ENCODE results near the gene RIMS4.
"Not testable (repeated sequence)": the region's sequence is repeated elsewhere in the genome, so short reads cannot be mapped to it uniquely, and the experiment has no call there.

RIMS4 gene

DNA sequence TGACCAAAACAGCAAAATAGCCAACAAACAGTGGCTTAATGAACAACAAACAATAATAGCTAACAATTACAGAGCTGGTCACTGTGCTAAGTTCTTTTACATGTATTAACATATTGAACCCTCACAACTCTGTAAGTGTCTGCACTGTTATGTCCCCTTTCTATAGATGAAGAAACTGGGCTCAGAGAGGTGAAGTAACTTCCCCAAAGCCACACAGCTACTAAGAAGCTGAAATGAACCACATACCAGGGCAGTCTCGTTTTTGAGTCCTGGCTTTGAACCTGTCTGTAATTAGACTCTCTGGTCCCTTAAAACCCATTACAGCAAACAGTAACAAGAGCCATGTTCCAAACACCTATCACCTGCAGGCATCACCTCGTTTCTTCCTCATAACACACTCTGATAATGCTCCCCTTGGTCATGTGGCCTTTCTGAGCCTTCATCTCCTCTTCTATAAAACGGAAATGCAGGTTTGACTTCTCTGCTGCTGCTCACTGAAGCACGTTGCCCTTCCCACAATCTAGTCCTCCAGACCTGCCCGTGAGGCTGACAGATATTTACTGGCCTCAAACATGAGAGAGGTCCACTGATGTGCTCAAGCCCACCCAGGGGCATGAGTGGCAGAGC lies 41.4 kb downstream of the RIMS4 start:
- TF ChIP-seq, protein P1, sequence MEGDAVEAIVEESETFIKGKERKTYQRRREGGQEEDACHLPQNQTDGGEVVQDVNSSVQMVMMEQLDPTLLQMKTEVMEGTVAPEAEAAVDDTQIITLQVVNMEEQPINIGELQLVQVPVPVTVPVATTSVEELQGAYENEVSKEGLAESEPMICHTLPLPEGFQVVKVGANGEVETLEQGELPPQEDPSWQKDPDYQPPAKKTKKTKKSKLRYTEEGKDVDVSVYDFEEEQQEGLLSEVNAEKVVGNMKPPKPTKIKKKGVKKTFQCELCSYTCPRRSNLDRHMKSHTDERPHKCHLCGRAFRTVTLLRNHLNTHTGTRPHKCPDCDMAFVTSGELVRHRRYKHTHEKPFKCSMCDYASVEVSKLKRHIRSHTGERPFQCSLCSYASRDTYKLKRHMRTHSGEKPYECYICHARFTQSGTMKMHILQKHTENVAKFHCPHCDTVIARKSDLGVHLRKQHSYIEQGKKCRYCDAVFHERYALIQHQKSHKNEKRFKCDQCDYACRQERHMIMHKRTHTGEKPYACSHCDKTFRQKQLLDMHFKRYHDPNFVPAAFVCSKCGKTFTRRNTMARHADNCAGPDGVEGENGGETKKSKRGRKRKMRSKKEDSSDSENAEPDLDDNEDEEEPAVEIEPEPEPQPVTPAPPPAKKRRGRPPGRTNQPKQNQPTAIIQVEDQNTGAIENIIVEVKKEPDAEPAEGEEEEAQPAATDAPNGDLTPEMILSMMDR (IDR thresholded peaks at IDR 0.05; ENCODE audit: insufficient read depth, low read depth, low read length, missing control alignments) = no peak
- no peak for DNase-seq (ENCODE audit: low read depth)
- no peak overlapping the region for H3K4me3 ChIP-seq (ENCODE audit: low read length)

DNA sequence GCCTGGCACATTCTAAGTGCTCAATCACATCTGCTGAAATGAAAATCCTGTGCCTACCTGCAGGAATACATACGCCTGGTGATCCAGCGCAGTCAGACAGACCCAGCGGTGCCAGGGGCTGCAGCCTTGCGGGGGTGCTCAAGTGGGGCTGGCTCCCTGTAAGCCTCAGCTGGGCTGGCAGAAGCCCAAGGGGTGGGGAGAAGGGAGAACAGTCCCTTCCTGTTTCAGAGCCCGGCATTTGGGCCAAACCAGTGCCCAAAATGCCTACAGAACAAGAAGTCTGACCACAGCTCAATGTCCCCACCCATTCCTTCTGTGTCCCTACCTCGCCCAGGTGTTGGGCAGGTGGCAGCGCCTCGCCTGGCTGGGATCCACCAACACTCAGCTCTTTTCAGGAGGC lies 42.1 kb downstream of the RIMS4 start:
- DNase-seq (ENCODE audit: low read depth) = no peak
- no peak overlapping the region for H3K4me3 ChIP-seq (ENCODE audit: low read length)
- TF ChIP-seq, protein P1 (IDR thresholded peaks at IDR 0.05; ENCODE audit: insufficient read depth, low read depth, low read length, missing control alignments) = no peak

DNA sequence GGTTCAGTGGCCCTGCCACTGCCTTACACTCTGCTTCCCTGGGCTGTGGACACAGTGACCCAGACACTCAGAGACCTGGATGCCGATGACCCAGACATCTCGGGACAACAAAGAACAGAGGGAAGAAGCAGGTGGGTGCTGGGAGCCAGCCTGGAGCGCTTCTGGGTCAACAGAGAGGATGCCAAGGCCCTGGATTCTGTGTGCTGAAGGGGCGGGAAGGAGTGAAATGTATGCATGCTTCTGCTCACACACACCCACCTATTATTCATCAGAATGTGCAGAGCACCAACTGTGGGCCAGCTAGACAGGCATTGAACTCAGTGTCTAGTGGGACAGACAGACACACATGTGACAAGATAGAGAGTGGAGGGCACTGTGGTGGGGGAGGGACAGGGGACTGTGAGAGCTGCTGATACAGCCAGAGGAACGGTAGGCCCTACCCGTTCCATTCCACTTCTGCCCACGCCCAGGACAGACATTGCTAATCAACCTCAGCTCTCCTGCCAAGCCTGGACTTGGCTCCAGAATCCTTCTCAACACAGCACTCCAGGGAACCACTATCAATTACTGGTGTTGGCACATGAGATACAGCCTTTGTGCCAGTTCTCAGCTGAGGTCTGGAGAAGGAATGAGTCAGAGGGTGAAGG lies 44.5 kb downstream of the RIMS4 start:
- TF ChIP-seq, protein P1 (IDR thresholded peaks at IDR 0.05; ENCODE audit: insufficient read depth, low read depth, low read length, missing control alignments) = no peak
- DNase-seq (ENCODE audit: low read depth) = peak; percentile 39
- no peak overlapping the region for H3K4me3 ChIP-seq (ENCODE audit: low read length)

DNA sequence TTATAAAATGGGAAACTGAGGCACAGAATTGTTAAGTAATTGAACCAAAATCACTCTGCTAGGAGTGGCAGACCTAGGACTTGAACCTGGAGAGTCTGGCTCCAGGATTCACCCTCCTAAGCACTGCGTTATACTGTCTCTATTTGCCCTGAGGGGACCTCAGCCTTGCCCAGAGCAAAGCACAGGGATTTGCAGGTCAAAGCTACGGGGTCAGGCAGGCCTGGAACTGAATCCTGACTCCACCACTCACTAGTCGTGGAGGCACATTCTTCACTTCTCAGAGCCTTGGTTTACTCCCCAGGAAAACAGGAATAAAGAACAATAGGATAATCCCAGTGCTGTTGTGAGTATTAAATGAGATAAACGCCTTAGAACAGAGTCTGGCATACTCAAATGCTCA lies 45.3 kb downstream of the RIMS4 start:
- DNase-seq (ENCODE audit: low read depth) = no peak
- TF ChIP-seq, protein P1 (IDR thresholded peaks at IDR 0.05; ENCODE audit: insufficient read depth, low read depth, low read length, missing control alignments) = no peak
- no peak overlapping the region for H3K4me3 ChIP-seq (ENCODE audit: low read length)

DNA sequence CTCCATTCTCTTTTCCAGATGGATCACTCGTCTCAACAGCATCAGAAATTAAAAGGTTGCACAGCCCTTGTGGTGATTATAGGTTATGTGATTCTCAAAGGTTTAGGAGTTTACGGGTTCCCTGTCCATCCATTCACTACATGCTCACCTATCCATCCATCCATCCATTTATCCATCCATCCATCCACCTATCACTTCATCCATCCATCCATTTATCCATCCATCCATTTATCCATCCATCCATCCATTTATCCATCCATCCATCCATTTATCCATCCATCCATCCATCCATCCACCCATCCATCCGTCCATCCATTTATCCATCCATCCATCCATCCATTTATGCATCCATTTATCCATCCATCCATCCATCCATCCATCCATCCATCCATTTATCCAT lies 46.5 kb downstream of the RIMS4 start:
- not testable (repeated sequence) for DNase-seq (ENCODE audit: low read depth); H3K4me3 ChIP-seq (ENCODE audit: low read length)

DNA sequence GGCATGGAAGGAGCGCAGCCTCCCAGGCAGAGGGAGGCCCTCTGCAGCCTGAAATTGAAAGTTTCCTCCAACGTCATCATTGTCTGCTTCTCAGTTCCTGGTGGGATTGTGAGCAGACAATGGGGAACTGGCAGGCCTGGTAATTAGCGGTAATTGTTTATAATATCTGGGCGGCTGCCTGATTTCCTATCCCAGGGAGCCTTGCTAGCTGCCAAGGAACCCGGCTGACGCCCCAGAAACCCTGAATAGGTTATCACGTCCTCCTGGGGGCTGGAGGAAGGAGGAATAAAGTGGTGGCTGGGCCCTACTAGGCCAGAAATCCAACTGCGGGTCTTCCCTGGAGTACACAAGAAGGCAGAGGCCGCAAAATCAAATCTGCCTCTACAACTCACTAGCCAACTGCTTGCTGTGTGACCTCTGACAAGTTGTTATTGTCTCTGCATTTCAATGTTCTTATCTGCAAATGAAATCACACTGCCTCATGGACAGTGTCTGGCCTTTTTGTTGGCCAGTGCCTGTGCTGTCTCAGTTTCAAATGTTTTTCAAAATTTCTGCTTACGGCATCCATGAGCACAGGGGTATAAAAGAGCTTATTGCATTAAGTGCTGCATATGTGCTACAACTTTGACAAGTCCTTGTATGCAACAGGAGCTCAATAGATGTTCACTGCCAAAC lies 47.7 kb downstream of the RIMS4 start:
- no peak overlapping the region for H3K4me3 ChIP-seq (ENCODE audit: low read length)
- TF ChIP-seq, protein P1 (IDR thresholded peaks at IDR 0.05; ENCODE audit: insufficient read depth, low read depth, low read length, missing control alignments) = no peak
- DNase-seq (ENCODE audit: low read depth) = no peak

DNA sequence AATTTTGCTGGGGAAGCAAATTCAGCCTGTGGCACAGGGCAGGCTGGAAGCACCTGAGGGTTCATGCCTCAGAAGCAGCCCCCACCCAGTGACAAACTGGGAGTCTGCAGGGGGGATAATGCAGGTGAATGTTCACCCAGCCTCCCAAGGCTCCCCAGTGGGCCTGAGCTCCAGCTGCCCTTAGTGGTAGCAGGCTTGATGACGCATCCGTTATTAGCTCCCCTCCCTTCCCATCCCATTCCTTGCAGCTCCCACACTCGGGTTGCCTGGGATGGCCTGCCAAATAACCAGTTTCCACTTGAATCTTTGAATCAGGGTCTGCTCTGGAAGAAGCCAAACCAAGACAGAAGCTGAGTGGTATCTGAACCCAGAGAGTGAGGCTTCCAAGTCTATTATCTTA lies 48.9 kb downstream of the RIMS4 start:
- DNase-seq (ENCODE audit: low read depth) = no peak
- TF ChIP-seq, protein P1 (IDR thresholded peaks at IDR 0.05; ENCODE audit: insufficient read depth, low read depth, low read length, missing control alignments) = no peak
- H3K4me3 ChIP-seq (ENCODE audit: low read length) = no peak overlapping the region
